SK-N-SH (cell line): Measurements from ENCODE around the gene MRPS5.

Experiments
- EP300 ChIP-seq, 2 experiments: IDR thresholded peaks; 2 replicates each; pipeline versions ENCODE4 v1.4.0 to v1.6.1; 2012; ENCODE audit warnings: borderline replicate concordance in 1 of 2, low read depth in 1 of 2, low read length in 1 of 2
- GABPA ChIP-seq: IDR thresholded peaks from 2 replicates; pipeline ENCODE4 v1.4.0; 2012; ENCODE audit warnings: low read depth, mild to moderate bottlenecking
- RAD21 ChIP-seq: IDR thresholded peaks from 2 replicates; pipeline ENCODE4 v1.6.1; 2012; ENCODE audit warnings: mild to moderate bottlenecking, low read length
- RFX5 ChIP-seq: IDR thresholded peaks from 2 replicates; pipeline ENCODE4 v1.6.1; 2012; ENCODE audit warnings: mild to moderate bottlenecking, improper control_type of control experiment, low read length
- RXRA ChIP-seq: IDR thresholded peaks from 2 replicates; pipeline ENCODE4 v1.4.0; 2012; ENCODE audit warnings: low read depth, mild to moderate bottlenecking, borderline replicate concordance
- TF ChIP-seq, protein P1 (sequence below): IDR thresholded peaks from 2 replicates; pipeline ENCODE4 v1.4.0; 2012; ENCODE audit warnings: low read depth
- TF ChIP-seq, protein P2 (sequence below): fragments of 200-600 bp; sonication (generic); IDR thresholded peaks from 2 replicates; pipeline ENCODE4 v1.6.1; 2017; ENCODE audit warnings: antibody characterized with exemption, mild to moderate bottlenecking, moderate library complexity
- TF ChIP-seq, protein P3 (sequence below): IDR thresholded peaks from 2 replicates; pipeline ENCODE4 v1.4.0; 2012; ENCODE audit warnings: low read depth, borderline replicate concordance
- TF ChIP-seq, protein P4 (sequence below): IDR thresholded peaks from 2 replicates; pipeline ENCODE4 v1.6.1; 2012; ENCODE audit warnings: mild to moderate bottlenecking, low read depth, low read length, moderate library complexity

DNA sequence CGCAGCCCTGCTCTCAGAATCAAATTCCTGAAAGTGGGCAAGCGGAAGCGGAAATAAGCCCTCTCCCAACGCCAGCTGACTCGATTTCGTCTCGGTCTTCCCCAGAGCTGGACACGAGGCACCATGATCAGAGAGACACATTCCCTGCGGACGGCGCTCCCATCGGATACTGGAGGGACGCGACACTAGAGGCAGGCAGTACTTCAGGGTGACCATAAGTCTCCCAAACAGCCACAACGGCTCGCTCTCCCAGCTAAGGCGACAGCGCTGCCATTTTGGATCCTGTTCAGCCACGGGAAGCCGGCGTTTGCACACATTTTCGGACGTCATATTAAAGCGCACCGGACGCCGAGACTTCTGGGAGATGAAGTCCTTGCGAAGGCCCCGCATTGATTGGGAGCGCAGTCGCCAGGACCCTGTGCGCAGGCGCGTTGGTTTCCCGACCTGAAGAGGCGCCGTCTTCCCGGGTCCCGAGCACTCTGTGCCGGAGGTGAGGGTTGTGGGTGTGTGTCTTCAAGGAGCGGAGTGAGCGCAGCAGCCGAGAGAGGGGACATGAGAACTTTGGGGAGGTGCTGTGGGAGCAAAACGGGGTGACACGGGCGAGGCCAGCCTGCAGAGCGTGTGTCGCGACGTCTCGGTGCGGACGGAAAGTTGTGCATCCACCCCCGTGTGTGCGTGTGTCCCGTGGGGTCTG, 43.9 kb upstream of the MRPS5 start, which contains the start of gene ZNF2:
- no peak for TF ChIP-seq RAD21
- TF ChIP-seq, protein P1, sequence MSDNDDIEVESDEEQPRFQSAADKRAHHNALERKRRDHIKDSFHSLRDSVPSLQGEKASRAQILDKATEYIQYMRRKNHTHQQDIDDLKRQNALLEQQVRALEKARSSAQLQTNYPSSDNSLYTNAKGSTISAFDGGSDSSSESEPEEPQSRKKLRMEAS = peak; percentile 80
- TF ChIP-seq, protein P2, sequence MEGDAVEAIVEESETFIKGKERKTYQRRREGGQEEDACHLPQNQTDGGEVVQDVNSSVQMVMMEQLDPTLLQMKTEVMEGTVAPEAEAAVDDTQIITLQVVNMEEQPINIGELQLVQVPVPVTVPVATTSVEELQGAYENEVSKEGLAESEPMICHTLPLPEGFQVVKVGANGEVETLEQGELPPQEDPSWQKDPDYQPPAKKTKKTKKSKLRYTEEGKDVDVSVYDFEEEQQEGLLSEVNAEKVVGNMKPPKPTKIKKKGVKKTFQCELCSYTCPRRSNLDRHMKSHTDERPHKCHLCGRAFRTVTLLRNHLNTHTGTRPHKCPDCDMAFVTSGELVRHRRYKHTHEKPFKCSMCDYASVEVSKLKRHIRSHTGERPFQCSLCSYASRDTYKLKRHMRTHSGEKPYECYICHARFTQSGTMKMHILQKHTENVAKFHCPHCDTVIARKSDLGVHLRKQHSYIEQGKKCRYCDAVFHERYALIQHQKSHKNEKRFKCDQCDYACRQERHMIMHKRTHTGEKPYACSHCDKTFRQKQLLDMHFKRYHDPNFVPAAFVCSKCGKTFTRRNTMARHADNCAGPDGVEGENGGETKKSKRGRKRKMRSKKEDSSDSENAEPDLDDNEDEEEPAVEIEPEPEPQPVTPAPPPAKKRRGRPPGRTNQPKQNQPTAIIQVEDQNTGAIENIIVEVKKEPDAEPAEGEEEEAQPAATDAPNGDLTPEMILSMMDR = 0 out of 2 replicates have a peak, but pooled peaks have one; percentile 8
- TF ChIP-seq, protein P3, sequence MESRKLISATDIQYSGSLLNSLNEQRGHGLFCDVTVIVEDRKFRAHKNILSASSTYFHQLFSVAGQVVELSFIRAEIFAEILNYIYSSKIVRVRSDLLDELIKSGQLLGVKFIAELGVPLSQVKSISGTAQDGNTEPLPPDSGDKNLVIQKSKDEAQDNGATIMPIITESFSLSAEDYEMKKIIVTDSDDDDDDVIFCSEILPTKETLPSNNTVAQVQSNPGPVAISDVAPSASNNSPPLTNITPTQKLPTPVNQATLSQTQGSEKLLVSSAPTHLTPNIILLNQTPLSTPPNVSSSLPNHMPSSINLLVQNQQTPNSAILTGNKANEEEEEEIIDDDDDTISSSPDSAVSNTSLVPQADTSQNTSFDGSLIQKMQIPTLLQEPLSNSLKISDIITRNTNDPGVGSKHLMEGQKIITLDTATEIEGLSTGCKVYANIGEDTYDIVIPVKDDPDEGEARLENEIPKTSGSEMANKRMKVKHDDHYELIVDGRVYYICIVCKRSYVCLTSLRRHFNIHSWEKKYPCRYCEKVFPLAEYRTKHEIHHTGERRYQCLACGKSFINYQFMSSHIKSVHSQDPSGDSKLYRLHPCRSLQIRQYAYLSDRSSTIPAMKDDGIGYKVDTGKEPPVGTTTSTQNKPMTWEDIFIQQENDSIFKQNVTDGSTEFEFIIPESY = peak; percentile 21; the same call in 1 of the 2 replicates
- peak; percentile 90 for TF ChIP-seq GABPA
- no peak for TF ChIP-seq EP300 (IDR thresholded peaks at IDR 0.05; ENCODE audit: borderline replicate concordance in 1 of 2, low read depth in 1 of 2, low read length in 1 of 2)
- TF ChIP-seq, protein P4, sequence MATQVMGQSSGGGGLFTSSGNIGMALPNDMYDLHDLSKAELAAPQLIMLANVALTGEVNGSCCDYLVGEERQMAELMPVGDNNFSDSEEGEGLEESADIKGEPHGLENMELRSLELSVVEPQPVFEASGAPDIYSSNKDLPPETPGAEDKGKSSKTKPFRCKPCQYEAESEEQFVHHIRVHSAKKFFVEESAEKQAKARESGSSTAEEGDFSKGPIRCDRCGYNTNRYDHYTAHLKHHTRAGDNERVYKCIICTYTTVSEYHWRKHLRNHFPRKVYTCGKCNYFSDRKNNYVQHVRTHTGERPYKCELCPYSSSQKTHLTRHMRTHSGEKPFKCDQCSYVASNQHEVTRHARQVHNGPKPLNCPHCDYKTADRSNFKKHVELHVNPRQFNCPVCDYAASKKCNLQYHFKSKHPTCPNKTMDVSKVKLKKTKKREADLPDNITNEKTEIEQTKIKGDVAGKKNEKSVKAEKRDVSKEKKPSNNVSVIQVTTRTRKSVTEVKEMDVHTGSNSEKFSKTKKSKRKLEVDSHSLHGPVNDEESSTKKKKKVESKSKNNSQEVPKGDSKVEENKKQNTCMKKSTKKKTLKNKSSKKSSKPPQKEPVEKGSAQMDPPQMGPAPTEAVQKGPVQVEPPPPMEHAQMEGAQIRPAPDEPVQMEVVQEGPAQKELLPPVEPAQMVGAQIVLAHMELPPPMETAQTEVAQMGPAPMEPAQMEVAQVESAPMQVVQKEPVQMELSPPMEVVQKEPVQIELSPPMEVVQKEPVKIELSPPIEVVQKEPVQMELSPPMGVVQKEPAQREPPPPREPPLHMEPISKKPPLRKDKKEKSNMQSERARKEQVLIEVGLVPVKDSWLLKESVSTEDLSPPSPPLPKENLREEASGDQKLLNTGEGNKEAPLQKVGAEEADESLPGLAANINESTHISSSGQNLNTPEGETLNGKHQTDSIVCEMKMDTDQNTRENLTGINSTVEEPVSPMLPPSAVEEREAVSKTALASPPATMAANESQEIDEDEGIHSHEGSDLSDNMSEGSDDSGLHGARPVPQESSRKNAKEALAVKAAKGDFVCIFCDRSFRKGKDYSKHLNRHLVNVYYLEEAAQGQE = no peak
- no peak for TF ChIP-seq RXRA
- TF ChIP-seq RFX5 = 0 out of 2 replicates have a peak, but pooled peaks have one; percentile 43
